Stomach (tissue), 9 donors: Measurements from ENCODE around the gene ZNF598. TPM values are rescaled to one million over a fixed set of nuclear protein-coding genes. Genes with fewer than 3 reads are reported as not detected.

ENCODE experiments used
- DNase-seq, 2 donors: peaks; one replicate each; pipeline versions ENCODE4 v3.0.0 to v3.0.0-alpha.2; 2013 to 2019
- H3K27ac ChIP-seq, 5 donors: fragments of 200-600 bp in 4 of 5; sonication (generic) in 4 of 5; one replicate each; pipeline ENCODE4 v1.5.1; 2013 to 2019; ENCODE audit warnings: mild to moderate bottlenecking in 1 of 5, moderate library complexity in 1 of 5
- H3K27me3 ChIP-seq, 3 donors: fragments of 200-600 bp; sonication (generic); one replicate each; pipeline ENCODE4 v1.5.1; 2017 to 2019; ENCODE audit warnings: mixed run types in 1 of 3
- H3K36me3 ChIP-seq, 4 donors: fragments of 200-600 bp; sonication (generic); 1 replicate in 3 of 4; 2 replicates in 1 of 4; pipeline ENCODE4 v1.5.1; 2016 to 2019
- H3K4me1 ChIP-seq, 4 donors: fragments of 200-600 bp; sonication (generic); one replicate each; pipeline ENCODE4 v1.5.1; 2016 to 2019
- H3K4me3 ChIP-seq, 4 donors: fragments of 200-600 bp; sonication (generic) in 3 of 4; one replicate each; pipeline ENCODE4 v1.5.1; 2016 to 2019; ENCODE audit warnings: mild to moderate bottlenecking in 1 of 4
- H3K9me3 ChIP-seq, 4 donors: fragments of 200-600 bp; sonication (generic); one replicate each; pipeline ENCODE4 v1.5.1; 2016 to 2019
- EP300 ChIP-seq: sonication (generic); formaldehyde crosslinking; IDR thresholded peaks from one replicate; pipeline ENCODE4 v1.6.1; 2017; ENCODE audit warnings: antibody characterized with exemption
- POLR2A ChIP-seq, 4 donors: fragments of 450-650 bp; IDR thresholded peaks; one replicate each; pipeline ENCODE4 v1.6.1; 2016; ENCODE audit warnings: antibody characterized with exemption in 4 of 4, control low read depth in 2 of 4, mild to moderate bottlenecking in 1 of 4, moderate library complexity in 1 of 4
- POLR2AphosphoS5 ChIP-seq, 3 donors: sonication (generic); formaldehyde crosslinking; IDR thresholded peaks; one replicate each; pipeline ENCODE4 v1.6.1; 2016; ENCODE audit warnings: antibody characterized with exemption in 3 of 3
- WGBS, 5 donors: extraction: QIAGEN DNeasy Blood & Tissue Kit in 3 of 5; methylation state at CpG; one replicate each; pipeline versions ENCODE4 v1.1.5 to v1.1.7; 2013 to 2018; 5-methylcytosine and 5-hydroxymethylcytosine counted together
- intact Hi-C: fragments of 100-400 bp; cut with DNase I; formaldehyde crosslinking; loops from one replicate; pipeline ENCODE4 v1.15.1; 2023; ENCODE audit warnings: low total_unique reads
- polyA plus RNA-seq, 3 donors: library from polyadenylated mRNA; stranded (reverse); fragments of 200-250 nt; gene quantifications; one replicate each; pipeline ENCODE4 v1.2.3, GENCODE V29; 2013
- total RNA-seq, 5 donors: library from RNA; depleted of rRNA; stranded (reverse); fragments of >200 nt; gene quantifications; one replicate each; pipeline versions ENCODE4 v1.1.0 to v1.2.3, GENCODE V29; 2014 to 2016
- TF ChIP-seq, protein P1 (sequence below), 7 experiments: fragments of 450-650 bp in 4 of 7; fragments of 200-600 bp in 3 of 7; sonication (generic) in 3 of 7; IDR thresholded peaks; one replicate each; pipeline ENCODE4 v1.5.1; 2016 to 2019; ENCODE audit warnings: antibody characterized with exemption in 7 of 7, control low read depth in 2 of 7, mild to moderate bottlenecking in 1 of 7
- donor health status: healthy with polysubstance abuse.
- donor health status: Bipolar disorder and iron deficiency.
- donor health status: healthy.

ZNF598 gene
- total and polyA plus RNA-seq, 8 donors, result 16.3 to 86.2 (median 26.2) TPM

DNA sequence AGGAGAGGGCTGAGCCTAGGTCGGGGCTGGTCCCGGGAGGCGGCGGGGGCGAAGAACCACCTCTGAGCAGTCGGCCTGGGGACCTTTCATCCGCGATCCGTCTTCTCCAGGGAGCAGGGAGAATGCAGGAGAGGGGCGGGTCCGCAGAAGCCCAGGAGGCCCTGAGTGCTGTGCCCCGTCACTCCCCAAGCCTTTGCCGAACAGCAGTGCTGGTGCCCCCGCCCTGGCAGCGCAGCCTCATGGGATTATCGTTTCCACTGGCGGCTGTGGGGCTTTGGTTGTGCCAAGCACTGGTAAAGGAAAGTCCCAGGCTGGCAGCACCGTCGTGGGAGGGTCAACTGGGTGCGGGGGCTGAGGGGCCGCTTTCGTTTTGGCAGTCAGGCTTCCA is 37.1 kb downstream of the ZNF598 start:
- Histone ChIP-seq H3K36me3 (peaks cover 34 to 38% (median 37%) of the 10 kb centered on the region in 4 donors), H3K9me3 (no peaks in the 10 kb centered on the region), H3K4me3 (peak overlapping the region; percentile 97 to 100 (median 100)), H3K27ac (peak overlapping the region in 3 of 5 donors; percentile 92 to 94 (median 92)), H3K27me3 (peaks cover 0 to 34% (median 0%) of the 10 kb centered on the region in 3 donors), H3K4me1 (peaks cover 20 to 41% (median 31%) of the 10 kb centered on the region in 4 donors)
- TF ChIP-seq, protein P1, sequence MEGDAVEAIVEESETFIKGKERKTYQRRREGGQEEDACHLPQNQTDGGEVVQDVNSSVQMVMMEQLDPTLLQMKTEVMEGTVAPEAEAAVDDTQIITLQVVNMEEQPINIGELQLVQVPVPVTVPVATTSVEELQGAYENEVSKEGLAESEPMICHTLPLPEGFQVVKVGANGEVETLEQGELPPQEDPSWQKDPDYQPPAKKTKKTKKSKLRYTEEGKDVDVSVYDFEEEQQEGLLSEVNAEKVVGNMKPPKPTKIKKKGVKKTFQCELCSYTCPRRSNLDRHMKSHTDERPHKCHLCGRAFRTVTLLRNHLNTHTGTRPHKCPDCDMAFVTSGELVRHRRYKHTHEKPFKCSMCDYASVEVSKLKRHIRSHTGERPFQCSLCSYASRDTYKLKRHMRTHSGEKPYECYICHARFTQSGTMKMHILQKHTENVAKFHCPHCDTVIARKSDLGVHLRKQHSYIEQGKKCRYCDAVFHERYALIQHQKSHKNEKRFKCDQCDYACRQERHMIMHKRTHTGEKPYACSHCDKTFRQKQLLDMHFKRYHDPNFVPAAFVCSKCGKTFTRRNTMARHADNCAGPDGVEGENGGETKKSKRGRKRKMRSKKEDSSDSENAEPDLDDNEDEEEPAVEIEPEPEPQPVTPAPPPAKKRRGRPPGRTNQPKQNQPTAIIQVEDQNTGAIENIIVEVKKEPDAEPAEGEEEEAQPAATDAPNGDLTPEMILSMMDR (IDR thresholded peaks at IDR 0.05), result no peak
- TF ChIP-seq POLR2AphosphoS5 (IDR thresholded peaks at IDR 0.05) (no peak), EP300 (no peak), POLR2A (IDR thresholded peaks at IDR 0.05) (no peak)
- intact Hi-C loops, result no loop called here
- DNase-seq, result peak in 1 of 2 donors; percentile 53
- 1 to 5% (median 2%) methylated on average over 18 to 22 of the region's 22 CpGs for WGBS, 5 donors

DNA sequence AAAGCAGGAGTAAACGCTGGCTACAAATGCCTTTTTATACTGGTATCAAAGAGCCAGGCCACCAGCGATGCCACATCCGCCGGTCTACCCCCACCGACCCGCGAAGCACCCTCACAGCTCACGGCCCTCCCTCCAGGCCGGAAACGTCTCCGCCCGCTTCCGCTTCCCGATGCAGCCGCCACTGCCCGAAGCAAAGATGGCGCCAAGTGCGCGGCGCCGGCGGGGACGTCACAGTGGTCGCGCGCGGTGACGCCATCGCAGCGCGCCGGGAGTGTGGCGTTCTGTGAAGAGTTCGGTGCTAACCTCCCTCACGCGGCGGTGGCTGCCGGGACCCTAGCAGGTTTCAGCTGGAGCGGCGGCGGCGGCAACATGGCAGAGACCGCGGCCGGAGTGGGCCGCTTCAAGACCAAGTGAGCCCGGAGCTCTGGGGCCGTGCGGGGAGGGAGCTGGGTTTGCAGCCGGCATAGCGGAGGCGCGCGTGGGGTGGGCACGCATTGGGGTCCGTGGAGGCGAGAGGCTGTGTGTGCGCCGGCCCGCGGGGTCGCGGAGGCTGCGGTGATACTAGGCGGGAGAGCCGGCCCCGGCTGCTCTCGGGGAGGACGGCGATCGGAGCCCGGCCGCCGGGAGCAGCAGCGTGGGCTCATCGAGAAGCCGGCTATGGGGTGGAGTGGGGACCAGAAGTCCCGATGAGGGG is 37.7 kb downstream of the ZNF598 start, which contains the start of gene TBL3:
TBL3 (plus strand) TSS at position 258 of the 694 bp plus-strand sequence; CDS start at position 370, 112 bp downstream.
- Histone ChIP-seq H3K27me3 (peaks cover 0 to 28% (median 0%) of the 10 kb centered on the region in 3 donors), H3K36me3 (peaks cover 28 to 34% (median 32%) of the 10 kb centered on the region in 4 donors), H3K27ac (peak within 1 kb of the TSS; percentile 92 to 96 (median 94)), H3K9me3 (no peaks in the 10 kb centered on the region), H3K4me3 (peak within 1 kb of the TSS; percentile 97 to 100 (median 100)), H3K4me1 (peaks cover 20 to 41% (median 31%) of the 10 kb centered on the region in 4 donors)
- TF ChIP-seq, protein P1 (IDR thresholded peaks at IDR 0.05), result peak in 1 of 7 experiments; percentile 33
- TF ChIP-seq EP300 (no peak), POLR2AphosphoS5 (IDR thresholded peaks at IDR 0.05) (peak; percentile 98 to 100 (median 99)), POLR2A (IDR thresholded peaks at IDR 0.05) (peak in 2 of 4 donors; percentile 83 to 89)
- intact Hi-C loops, result no loop called here
- DNase-seq, result peak; percentile 94 to 98
- 0 to 1% (median 0%) methylated on average over 33 to 78 of the region's 78 CpGs for WGBS, 5 donors

DNA sequence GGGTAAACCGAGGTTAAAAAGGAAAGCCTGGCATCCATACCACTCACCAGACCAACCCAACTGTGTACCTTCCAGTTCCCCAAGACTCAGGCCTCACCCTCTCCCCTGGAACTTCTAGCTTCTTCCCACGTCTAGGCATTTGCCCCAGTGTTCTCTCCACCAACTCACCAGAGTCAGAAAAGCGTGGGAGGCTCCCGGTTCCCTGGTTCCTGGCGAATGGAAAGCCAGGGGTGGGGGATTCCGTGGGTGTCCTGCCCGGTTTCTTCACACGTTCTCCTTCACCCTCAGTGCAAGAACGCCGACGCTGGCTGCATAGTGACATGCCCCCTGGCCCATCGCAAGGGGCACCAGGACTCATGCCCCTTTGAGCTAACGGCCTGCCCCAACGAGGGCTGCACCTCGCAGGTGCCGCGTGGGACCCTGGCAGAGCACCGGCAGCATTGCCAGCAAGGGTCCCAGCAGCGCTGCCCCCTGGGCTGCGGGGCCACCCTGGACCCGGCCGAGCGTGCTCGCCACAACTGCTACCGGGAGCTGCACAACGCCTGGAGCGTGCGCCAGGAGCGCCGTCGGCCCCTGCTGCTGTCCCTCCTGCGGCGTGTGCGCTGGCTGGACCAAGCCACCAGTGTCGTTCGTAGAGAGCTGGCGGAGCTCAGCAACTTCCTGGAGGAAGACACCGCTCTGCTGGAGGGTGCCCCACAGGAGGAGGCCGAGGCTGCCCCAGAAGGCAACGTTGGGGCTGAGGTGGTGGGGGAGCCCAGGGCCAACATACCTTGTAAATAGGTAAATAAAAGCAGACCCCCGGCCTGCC is 41.3 kb downstream of the ZNF598 start:
- no peaks in the 10 kb centered on the region for H3K27me3 ChIP-seq
- peaks cover 34 to 52% (median 43%) of the 10 kb centered on the region in 4 donors for H3K4me1 ChIP-seq
- intact Hi-C loops, result no loop called here
- TF ChIP-seq EP300 (no peak), POLR2AphosphoS5 (IDR thresholded peaks at IDR 0.05) (no peak), POLR2A (IDR thresholded peaks at IDR 0.05) (no peak)
- TF ChIP-seq, protein P1 (IDR thresholded peaks at IDR 0.05), result no peak
- no peak overlapping the region for H3K27ac ChIP-seq
- DNase-seq, result no peak
- no peaks in the 10 kb centered on the region for H3K9me3 ChIP-seq
- WGBS, 5 donors, result 85 to 93% (median 89%) methylated on average over 33 to 41 of the region's 41 CpGs
- H3K36me3 ChIP-seq, result peaks cover 0 to 8% (median 2%) of the 10 kb centered on the region in 4 donors
- H3K4me3 ChIP-seq, result no peak overlapping the region

DNA sequence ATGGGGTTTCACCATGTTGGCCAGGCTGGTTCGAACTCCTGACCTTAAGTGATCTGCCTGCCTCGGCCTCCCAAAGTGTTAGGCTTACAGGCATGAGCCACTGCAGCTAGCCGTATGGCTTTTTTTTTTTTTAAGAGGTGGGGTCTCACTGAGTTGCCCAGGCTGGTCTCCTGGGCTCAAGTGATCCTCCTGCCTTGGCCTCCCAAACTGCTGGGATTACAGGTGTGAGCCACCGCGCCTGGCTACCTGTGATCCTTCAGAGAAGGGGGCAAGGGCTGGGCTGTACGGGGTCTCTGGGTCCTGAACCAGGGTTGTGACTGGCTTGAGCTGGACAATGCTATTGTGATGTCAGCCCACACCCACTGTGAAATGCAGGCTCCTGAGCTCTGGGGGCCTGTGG is 43.2 kb downstream of the ZNF598 start, which contains the start of gene RNF151:
RNF151 (plus strand) TSS at position 397 of the 400 bp plus-strand sequence. CDS start 26 bp downstream, outside the sequence.
- H3K9me3 ChIP-seq, result no peaks in the 10 kb centered on the region
- TF ChIP-seq, protein P1 (IDR thresholded peaks at IDR 0.05), result no peak
- TF ChIP-seq EP300, result no peak
- peak within 1 kb of the TSS; percentile 75 to 90 (median 83) for H3K4me3 ChIP-seq
- no peak for DNase-seq
- no peaks in the 10 kb centered on the region for H3K27me3 ChIP-seq
- peaks cover 38 to 58% (median 42%) of the 10 kb centered on the region in 4 donors for H3K4me1 ChIP-seq
- H3K27ac ChIP-seq, result peak within 1 kb of the TSS; percentile 94 to 98 (median 97)
- 91 to 99% (median 97%) methylated on average over 3 to 6 of the region's 6 CpGs for WGBS, 5 donors
- intact Hi-C loops, result no loop called here
- peaks cover 18 to 27% (median 21%) of the 10 kb centered on the region in 4 donors for H3K36me3 ChIP-seq
